Measurements from ENCODE around the gene LGR4. TPM values are rescaled to one million over a fixed set of nuclear protein-coding genes. Genes with fewer than 3 reads are reported as not detected.

The LGR4 gene
- total RNA-seq, 1 donor from 2014 or later, result 3.0 TPM

DNA sequence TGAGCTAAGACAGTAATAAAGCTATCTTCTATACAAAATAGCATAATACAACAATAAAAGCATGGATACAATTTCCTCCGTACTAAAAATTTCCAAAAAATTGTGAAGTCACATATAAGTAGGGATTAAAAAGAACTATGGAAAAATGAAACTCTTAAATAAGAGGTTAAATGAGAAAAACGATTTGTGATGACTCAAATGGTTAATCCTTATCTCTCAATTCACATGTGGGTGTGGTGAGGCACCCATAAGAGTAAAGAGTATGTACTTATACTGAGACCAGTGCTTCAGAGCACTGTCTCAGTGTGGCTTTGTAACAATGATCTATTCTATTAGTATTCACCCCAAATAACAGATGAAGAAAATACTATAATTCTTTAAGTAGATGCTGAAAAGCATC lies 84.6 kb downstream of the LGR4 start:
- peaks cover 9% of the 10 kb centered on the region for H3K36me3 Mint-ChIP-seq (ENCODE audit: low read depth)
- H3K4me3 Mint-ChIP-seq, result no peak overlapping the region
- ATAC-seq (ENCODE audit: low read depth) (no peak), DNase-seq (no peak)
- H3K4me1 Mint-ChIP-seq, result no peaks in the 10 kb centered on the region
- ChIA-PET CTCF (no interaction called here), POLR2A (no interaction called here)
- intact Hi-C loops (cut with micrococcal nuclease), result no loop called here
- no peaks in the 10 kb centered on the region for H3K27me3 Mint-ChIP-seq
- no peaks in the 10 kb centered on the region for H3K9me3 Mint-ChIP-seq
- TF ChIP-seq, protein P1, sequence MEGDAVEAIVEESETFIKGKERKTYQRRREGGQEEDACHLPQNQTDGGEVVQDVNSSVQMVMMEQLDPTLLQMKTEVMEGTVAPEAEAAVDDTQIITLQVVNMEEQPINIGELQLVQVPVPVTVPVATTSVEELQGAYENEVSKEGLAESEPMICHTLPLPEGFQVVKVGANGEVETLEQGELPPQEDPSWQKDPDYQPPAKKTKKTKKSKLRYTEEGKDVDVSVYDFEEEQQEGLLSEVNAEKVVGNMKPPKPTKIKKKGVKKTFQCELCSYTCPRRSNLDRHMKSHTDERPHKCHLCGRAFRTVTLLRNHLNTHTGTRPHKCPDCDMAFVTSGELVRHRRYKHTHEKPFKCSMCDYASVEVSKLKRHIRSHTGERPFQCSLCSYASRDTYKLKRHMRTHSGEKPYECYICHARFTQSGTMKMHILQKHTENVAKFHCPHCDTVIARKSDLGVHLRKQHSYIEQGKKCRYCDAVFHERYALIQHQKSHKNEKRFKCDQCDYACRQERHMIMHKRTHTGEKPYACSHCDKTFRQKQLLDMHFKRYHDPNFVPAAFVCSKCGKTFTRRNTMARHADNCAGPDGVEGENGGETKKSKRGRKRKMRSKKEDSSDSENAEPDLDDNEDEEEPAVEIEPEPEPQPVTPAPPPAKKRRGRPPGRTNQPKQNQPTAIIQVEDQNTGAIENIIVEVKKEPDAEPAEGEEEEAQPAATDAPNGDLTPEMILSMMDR (IDR thresholded peaks at IDR 0.05), result no peak
- no peak overlapping the region for H3K27ac Mint-ChIP-seq

DNA sequence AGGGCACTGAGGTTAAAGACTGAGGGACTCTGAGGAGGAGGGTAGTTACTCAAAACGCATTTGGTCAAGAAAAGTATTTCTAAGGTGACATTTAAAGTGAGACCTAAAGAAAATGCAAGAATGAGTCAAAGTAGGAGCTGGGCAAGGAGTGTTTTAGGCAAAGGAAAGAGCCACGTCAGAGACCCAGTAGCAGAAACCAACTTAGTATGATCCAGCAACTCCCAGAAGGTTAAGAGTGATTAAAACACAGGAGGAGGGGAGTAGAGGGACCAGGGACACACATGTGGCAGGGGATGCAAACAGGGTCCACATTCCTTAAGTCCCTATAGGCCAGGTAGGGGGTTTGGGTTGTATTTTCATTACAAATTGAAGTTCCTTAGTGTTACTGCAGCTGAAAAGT lies 85.2 kb downstream of the LGR4 start:
- CTCF ChIA-PET, result no interaction called here
- ATAC-seq (ENCODE audit: low read depth) (no peak), DNase-seq (no peak)
- no peaks in the 10 kb centered on the region for H3K4me1 Mint-ChIP-seq
- H3K27ac Mint-ChIP-seq, result no peak overlapping the region
- TF ChIP-seq, protein P1 (IDR thresholded peaks at IDR 0.05), result no peak
- no peak overlapping the region for H3K4me3 Mint-ChIP-seq
- H3K36me3 Mint-ChIP-seq (ENCODE audit: low read depth), result peaks cover 9% of the 10 kb centered on the region
- intact Hi-C loops (cut with micrococcal nuclease), result no loop called here
- H3K9me3 Mint-ChIP-seq, result no peaks in the 10 kb centered on the region
- no peaks in the 10 kb centered on the region for H3K27me3 Mint-ChIP-seq
- POLR2A ChIA-PET, result no interaction called here

DNA sequence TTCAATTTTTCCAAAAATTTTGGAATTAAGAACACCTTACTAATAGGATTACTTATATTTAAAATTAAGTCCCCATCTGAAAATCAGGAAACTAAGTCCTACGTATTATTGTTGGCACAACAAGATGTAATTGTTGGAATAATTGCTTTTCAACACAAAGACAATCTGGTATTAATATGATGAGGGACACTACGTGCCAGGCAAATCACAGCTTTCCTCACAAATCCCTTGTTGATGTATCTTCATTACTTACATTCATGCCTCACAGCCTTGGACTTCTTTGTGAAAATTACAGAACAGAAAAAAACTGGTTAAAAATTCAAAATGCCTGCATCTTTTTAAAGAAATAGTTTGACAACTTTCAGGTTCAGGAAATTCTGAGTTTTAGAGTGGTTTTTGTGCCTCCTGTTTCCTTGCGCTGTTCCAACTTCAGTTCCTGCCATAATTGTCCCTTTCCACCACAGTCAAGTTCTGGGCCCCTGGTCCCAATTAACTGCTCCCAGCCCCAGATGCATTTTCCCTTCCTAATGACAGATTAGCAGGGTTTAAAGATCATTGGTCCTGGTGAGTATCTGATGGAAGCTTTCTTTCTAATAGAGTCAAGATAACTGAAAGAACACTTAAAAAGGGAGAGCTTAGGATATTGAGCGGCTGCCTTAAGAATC lies 86.3 kb downstream of the LGR4 start:
- Mint-ChIP-seq H3K4me3 (no peak overlapping the region), H3K27ac (no peak overlapping the region), H3K4me1 (no peaks in the 10 kb centered on the region), H3K27me3 (no peaks in the 10 kb centered on the region), H3K9me3 (no peaks in the 10 kb centered on the region), H3K36me3 (ENCODE audit: low read depth) (peaks cover 11% of the 10 kb centered on the region)
- DNase-seq (no peak), ATAC-seq (ENCODE audit: low read depth) (no peak)
- TF ChIP-seq, protein P1 (IDR thresholded peaks at IDR 0.05), result no peak
- intact Hi-C loops (cut with micrococcal nuclease), result no loop called here
- ChIA-PET CTCF (no interaction called here), POLR2A (no interaction called here)

DNA sequence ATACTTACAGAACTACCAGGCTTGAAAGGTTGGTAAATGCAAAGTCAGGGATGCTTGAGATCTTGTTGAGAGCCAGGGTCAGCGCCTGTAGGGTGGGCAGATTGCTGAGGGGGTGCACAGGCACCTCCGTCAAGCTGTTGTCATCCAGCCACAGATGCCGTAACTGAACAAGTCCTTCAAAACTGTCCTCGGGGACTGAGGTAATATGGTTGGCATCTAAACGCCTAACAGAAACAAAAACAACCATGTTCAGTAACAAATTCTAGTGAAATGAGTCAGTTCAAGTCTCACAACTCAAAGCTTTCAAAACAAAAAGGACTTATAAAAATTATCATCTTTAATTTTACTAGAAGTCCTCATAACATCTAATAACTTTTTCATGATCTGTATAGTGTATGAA lies 87.3 kb downstream of the LGR4 start:
- no peaks in the 10 kb centered on the region for H3K27me3 Mint-ChIP-seq
- intact Hi-C loops (cut with micrococcal nuclease), result no loop called here
- peaks cover 9% of the 10 kb centered on the region for H3K36me3 Mint-ChIP-seq (ENCODE audit: low read depth)
- H3K27ac Mint-ChIP-seq, result no peak overlapping the region
- H3K4me1 Mint-ChIP-seq, result no peaks in the 10 kb centered on the region
- H3K4me3 Mint-ChIP-seq, result no peak overlapping the region
- TF ChIP-seq, protein P1 (IDR thresholded peaks at IDR 0.05), result no peak
- CTCF ChIA-PET, result interaction anchor here (0.7 kb wide), 1 partner anchor 113 kb away, joined by 3 read pairs; no protein-coding TSS in a partner anchor
- POLR2A ChIA-PET, result no interaction called here
- DNase-seq (no peak), ATAC-seq (ENCODE audit: low read depth) (no peak)
- no peaks in the 10 kb centered on the region for H3K9me3 Mint-ChIP-seq

DNA sequence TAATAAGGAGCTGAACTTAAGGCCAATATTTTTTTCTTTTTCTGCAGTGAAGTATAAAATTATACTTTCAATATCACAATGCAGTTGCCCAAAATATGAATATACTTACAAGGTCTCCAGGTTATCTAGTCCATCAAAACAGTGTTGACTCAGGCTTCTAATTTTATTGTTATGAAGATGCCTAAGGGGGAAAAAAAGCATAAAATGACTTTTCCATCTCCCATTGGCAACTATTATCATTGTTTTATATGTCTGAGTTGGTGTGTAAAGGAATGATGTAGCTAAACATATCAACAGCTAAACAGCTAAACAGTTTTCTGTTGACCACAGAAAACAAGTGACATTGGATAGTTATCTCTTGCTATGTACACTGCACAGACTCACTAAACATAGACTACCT lies 88.4 kb downstream of the LGR4 start:
- Mint-ChIP-seq H3K27ac (no peak overlapping the region), H3K27me3 (no peaks in the 10 kb centered on the region), H3K4me1 (no peaks in the 10 kb centered on the region), H3K4me3 (no peak overlapping the region), H3K9me3 (no peaks in the 10 kb centered on the region), H3K36me3 (ENCODE audit: low read depth) (peaks cover 9% of the 10 kb centered on the region)
- ChIA-PET CTCF (no interaction called here), POLR2A (no interaction called here)
- TF ChIP-seq, protein P1 (IDR thresholded peaks at IDR 0.05), result no peak
- intact Hi-C loops (cut with micrococcal nuclease), result no loop called here
- DNase-seq, result no peak
- ATAC-seq (ENCODE audit: low read depth), result no peak
